ENCODE results near the gene LSS. TPM values are rescaled to one million over a fixed set of nuclear protein-coding genes. Genes with fewer than 3 reads are reported as not detected.

Gene LSS
- total RNA-seq, 3 donors from 2014 or later (not counting 1 experiment from before 2014, with no cell fraction given) = 59.9 to 82.2 (median 62.7) TPM

GRCh38 chr21:46151261-46151988 lies 77.1 kb downstream of the LSS start:
- peak in 1 of 2 donors; percentile 14 for DNase-seq
- Mint-ChIP-seq H3K4me3 (no peak overlapping the region), H3K9me3 (no peaks in the 10 kb centered on the region), H3K27me3 (ENCODE audit: low read depth in 2 of 2) (no peaks in the 10 kb centered on the region), H3K27ac (no peak overlapping the region), H3K36me3 (no peaks in the 10 kb centered on the region), H3K4me1 (no peaks in the 10 kb centered on the region)
- Histone ChIP-seq H3K9me3 (ENCODE audit: control insufficient read depth, insufficient read depth, low read length) (no peaks in the 10 kb centered on the region), H3K36me3 (ENCODE audit: control insufficient read depth, insufficient read depth, low read length) (no peaks in the 10 kb centered on the region), H3K27ac (ENCODE audit: low read length) (no peak overlapping the region), H3K27me3 (ENCODE audit: control insufficient read depth, insufficient read depth, low read length) (no peaks in the 10 kb centered on the region), H3K4me1 (ENCODE audit: control insufficient read depth, insufficient read depth, low read length) (peaks cover 8% of the 10 kb centered on the region), H3K4me3 (ENCODE audit: low read length) (no peak overlapping the region)
- TF ChIP-seq, protein P1, sequence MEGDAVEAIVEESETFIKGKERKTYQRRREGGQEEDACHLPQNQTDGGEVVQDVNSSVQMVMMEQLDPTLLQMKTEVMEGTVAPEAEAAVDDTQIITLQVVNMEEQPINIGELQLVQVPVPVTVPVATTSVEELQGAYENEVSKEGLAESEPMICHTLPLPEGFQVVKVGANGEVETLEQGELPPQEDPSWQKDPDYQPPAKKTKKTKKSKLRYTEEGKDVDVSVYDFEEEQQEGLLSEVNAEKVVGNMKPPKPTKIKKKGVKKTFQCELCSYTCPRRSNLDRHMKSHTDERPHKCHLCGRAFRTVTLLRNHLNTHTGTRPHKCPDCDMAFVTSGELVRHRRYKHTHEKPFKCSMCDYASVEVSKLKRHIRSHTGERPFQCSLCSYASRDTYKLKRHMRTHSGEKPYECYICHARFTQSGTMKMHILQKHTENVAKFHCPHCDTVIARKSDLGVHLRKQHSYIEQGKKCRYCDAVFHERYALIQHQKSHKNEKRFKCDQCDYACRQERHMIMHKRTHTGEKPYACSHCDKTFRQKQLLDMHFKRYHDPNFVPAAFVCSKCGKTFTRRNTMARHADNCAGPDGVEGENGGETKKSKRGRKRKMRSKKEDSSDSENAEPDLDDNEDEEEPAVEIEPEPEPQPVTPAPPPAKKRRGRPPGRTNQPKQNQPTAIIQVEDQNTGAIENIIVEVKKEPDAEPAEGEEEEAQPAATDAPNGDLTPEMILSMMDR (IDR thresholded peaks at IDR 0.05) = no peak
- no peak for ATAC-seq
- 92% methylated on average over 47 of the region's 47 CpGs for WGBS (ENCODE audit: insufficient coverage)
- intact Hi-C loops (cut with micrococcal nuclease) = no loop called here

DNA sequence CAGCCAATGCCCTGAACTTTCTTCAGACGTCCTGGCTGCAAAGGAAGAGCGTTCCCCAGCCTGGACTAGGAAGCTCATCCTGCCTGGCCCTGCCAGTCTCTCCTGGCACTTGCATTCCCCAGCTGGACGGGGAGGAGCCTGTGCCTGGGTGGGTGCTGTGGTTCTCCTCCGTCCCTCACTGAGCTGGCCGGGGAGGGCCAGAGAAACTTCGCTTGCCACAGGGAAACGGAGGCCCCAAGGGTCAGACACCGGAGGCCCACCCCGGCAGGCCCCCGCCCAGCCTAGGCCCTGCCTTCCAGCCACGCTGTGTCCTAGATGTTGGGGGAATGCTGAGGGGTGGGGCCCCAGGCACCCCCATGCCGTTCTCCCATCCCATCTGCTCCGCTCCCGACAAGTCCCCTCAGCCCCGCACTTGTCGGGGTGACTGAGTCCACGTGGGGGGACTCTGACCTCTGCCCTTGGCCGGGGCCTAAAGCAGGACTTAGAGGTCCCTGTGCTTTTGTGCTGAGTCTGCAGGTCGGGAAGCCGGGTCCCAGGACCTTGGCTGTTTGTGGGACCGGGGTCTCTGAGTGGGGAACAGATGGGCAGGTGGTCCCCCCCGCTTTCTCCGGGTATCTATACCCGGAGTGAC lies 78.0 kb downstream of the LSS start:
- no peak for DNase-seq
- Mint-ChIP-seq H3K27me3 (ENCODE audit: low read depth in 2 of 2) (no peaks in the 10 kb centered on the region), H3K4me3 (no peak overlapping the region), H3K9me3 (no peaks in the 10 kb centered on the region), H3K27ac (no peak overlapping the region), H3K4me1 (no peaks in the 10 kb centered on the region), H3K36me3 (no peaks in the 10 kb centered on the region)
- WGBS (ENCODE audit: insufficient coverage) = 94% methylated on average over 24 of the region's 24 CpGs
- Histone ChIP-seq H3K36me3 (ENCODE audit: control insufficient read depth, insufficient read depth, low read length) (no peaks in the 10 kb centered on the region), H3K4me3 (ENCODE audit: low read length) (no peak overlapping the region), H3K4me1 (ENCODE audit: control insufficient read depth, insufficient read depth, low read length) (peaks cover 8% of the 10 kb centered on the region), H3K27ac (ENCODE audit: low read length) (no peak overlapping the region), H3K27me3 (ENCODE audit: control insufficient read depth, insufficient read depth, low read length) (no peaks in the 10 kb centered on the region), H3K9me3 (ENCODE audit: control insufficient read depth, insufficient read depth, low read length) (no peaks in the 10 kb centered on the region)
- intact Hi-C loops (cut with micrococcal nuclease) = no loop called here
- TF ChIP-seq, protein P1 (IDR thresholded peaks at IDR 0.05) = no peak
- ATAC-seq = no peak

DNA sequence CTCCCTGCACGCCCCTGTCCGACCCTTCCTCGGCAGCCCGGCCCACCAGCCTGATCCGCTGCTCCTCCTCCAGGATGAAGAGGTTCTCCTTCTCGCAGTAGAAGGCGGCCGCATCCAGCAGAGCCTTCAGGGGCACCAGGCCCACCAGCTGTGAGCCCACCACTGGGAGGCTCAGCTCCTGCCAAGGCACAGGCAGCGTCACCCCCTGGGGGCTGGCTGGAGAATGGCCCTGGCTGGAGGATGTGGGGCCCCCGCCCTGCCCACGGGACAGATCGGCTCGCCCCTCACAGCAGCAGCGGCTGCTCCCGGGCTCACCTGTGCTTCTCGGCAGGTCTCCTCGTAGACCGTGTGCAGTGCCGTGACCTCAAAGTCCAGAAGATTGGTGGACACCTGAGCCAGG lies 78.5 kb downstream of the LSS start:
- 92% methylated on average over 19 of the region's 19 CpGs for WGBS (ENCODE audit: insufficient coverage)
- H3K36me3 Mint-ChIP-seq = no peaks in the 10 kb centered on the region
- no peak for DNase-seq
- H3K4me1 Mint-ChIP-seq = no peaks in the 10 kb centered on the region
- Histone ChIP-seq H3K4me3 (ENCODE audit: low read length) (no peak overlapping the region), H3K27ac (ENCODE audit: low read length) (no peak overlapping the region), H3K9me3 (ENCODE audit: control insufficient read depth, insufficient read depth, low read length) (no peaks in the 10 kb centered on the region), H3K27me3 (ENCODE audit: control insufficient read depth, insufficient read depth, low read length) (no peaks in the 10 kb centered on the region), H3K36me3 (ENCODE audit: control insufficient read depth, insufficient read depth, low read length) (no peaks in the 10 kb centered on the region), H3K4me1 (ENCODE audit: control insufficient read depth, insufficient read depth, low read length) (peaks cover 8% of the 10 kb centered on the region)
- H3K4me3 Mint-ChIP-seq = no peak overlapping the region
- no peak for ATAC-seq
- intact Hi-C loops (cut with micrococcal nuclease) = no loop called here
- H3K27me3 Mint-ChIP-seq (ENCODE audit: low read depth in 2 of 2) = no peaks in the 10 kb centered on the region
- TF ChIP-seq, protein P1 (IDR thresholded peaks at IDR 0.05) = no peak
- no peak overlapping the region for H3K27ac Mint-ChIP-seq
- no peaks in the 10 kb centered on the region for H3K9me3 Mint-ChIP-seq

Measured in natural killer cell (primary cell).